Osteoblast (primary cell): Measurements from ENCODE around the gene ASB2. TPM values are rescaled to one million over a fixed set of nuclear protein-coding genes. Genes with fewer than 3 reads are reported as not detected.

ENCODE experiments used
- DNase-seq: peaks from one replicate; pipeline ENCODE4 v3.0.0; 2011; ENCODE audit warnings: low spot score, mixed read lengths; ENCODE audit not compliant: insufficient read length; ENCODE audit errors: missing footprints
- H2AFZ ChIP-seq: 2 replicates; pipeline ENCODE4 v1.6.0; 2011; ENCODE audit warnings: mild to moderate bottlenecking, low read length
- H3K27ac ChIP-seq: 2 replicates; pipeline ENCODE4 v1.5.1; 2011; ENCODE audit warnings: mild to moderate bottlenecking, low read depth, low read length, moderate library complexity
- H3K27me3 ChIP-seq: 2 replicates; pipeline ENCODE4 v1.6.0; 2012; ENCODE audit warnings: mild to moderate bottlenecking, control low read depth, inconsistent platforms, low read length, moderate library complexity; ENCODE audit not compliant: insufficient read depth
- H3K36me3 ChIP-seq: 2 replicates; pipeline ENCODE4 v1.5.1; 2011; ENCODE audit warnings: mild to moderate bottlenecking, low read length, control low read depth, moderate library complexity; ENCODE audit not compliant: insufficient read depth
- H3K4me1 ChIP-seq: 2 replicates; pipeline ENCODE4 v1.5.1; 2011; ENCODE audit warnings: mild to moderate bottlenecking, low read length, control low read depth, moderate library complexity; ENCODE audit not compliant: insufficient read depth
- H3K4me2 ChIP-seq: 2 replicates; pipeline ENCODE4 v1.6.0; 2011; ENCODE audit warnings: mild to moderate bottlenecking, low read length; ENCODE audit not compliant: insufficient read depth
- H3K4me3 ChIP-seq: fragments of 200-600 bp; sonication (generic); 3 replicates; pipeline ENCODE4 v1.5.1; 2012; ENCODE audit warnings: mild to moderate bottlenecking, low read length, inconsistent platforms; ENCODE audit not compliant: insufficient read depth
- H3K79me2 ChIP-seq: 2 replicates; pipeline ENCODE4 v1.6.0; 2012; ENCODE audit warnings: mild to moderate bottlenecking, low read length, control low read depth, inconsistent platforms; ENCODE audit not compliant: insufficient read depth
- H3K9me3 ChIP-seq: 2 replicates; pipeline ENCODE4 v1.5.1; 2011; ENCODE audit warnings: low read depth, low read length, control low read depth
- H4K20me1 ChIP-seq: 2 replicates; pipeline ENCODE4 v1.6.0; 2012; ENCODE audit warnings: mild to moderate bottlenecking, low read length, control low read depth; ENCODE audit not compliant: insufficient read depth
- total RNA-seq: library from RNA; depleted of rRNA; stranded (reverse); fragments of >200 nt; gene quantifications from 2 replicates; pipeline ENCODE4 v1.2.3, GENCODE V29; 2012
- TF ChIP-seq, protein P1 (sequence below): IDR thresholded peaks from 2 replicates; pipeline ENCODE4 v1.5.1; 2011; ENCODE audit warnings: mild to moderate bottlenecking, low read depth, low read length, moderate library complexity; ENCODE audit errors: extremely low read depth

ASB2 gene
- total RNA-seq, 1 donor, result 1.1 TPM

DNA sequence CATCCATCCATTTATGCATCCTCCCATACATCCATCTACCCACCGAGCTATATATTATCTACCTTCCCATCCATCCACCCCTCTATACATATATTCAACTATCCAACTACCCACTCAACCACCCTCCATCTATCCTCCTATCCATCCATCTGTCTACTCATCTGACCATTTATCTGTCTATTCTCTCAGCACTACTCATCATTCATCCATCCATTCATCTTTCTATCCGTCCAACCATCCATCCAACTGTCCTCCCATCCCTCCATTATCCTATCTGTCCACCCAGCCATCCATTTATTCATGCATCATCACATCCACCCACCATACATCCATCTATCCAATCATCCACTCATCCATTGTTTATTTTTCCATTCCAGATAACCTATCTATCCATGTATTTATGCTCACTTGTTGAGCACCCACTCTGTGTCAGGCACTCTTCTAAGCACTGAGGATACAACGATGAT, 11.5 kb downstream of the ASB2 start:
- Histone ChIP-seq H3K36me3 (no peaks in the 10 kb centered on the region), H4K20me1 (no peaks in the 10 kb centered on the region), H2AFZ (no peak overlapping the region), H3K9me3 (no peaks in the 10 kb centered on the region), H3K4me2 (no peak overlapping the region), H3K79me2 (no peaks in the 10 kb centered on the region), H3K27me3 (no peaks in the 10 kb centered on the region), H3K27ac (peak overlapping the region; percentile 69), H3K4me1 (peaks cover 15% of the 10 kb centered on the region), H3K4me3 (no peak overlapping the region)
- TF ChIP-seq, protein P1, sequence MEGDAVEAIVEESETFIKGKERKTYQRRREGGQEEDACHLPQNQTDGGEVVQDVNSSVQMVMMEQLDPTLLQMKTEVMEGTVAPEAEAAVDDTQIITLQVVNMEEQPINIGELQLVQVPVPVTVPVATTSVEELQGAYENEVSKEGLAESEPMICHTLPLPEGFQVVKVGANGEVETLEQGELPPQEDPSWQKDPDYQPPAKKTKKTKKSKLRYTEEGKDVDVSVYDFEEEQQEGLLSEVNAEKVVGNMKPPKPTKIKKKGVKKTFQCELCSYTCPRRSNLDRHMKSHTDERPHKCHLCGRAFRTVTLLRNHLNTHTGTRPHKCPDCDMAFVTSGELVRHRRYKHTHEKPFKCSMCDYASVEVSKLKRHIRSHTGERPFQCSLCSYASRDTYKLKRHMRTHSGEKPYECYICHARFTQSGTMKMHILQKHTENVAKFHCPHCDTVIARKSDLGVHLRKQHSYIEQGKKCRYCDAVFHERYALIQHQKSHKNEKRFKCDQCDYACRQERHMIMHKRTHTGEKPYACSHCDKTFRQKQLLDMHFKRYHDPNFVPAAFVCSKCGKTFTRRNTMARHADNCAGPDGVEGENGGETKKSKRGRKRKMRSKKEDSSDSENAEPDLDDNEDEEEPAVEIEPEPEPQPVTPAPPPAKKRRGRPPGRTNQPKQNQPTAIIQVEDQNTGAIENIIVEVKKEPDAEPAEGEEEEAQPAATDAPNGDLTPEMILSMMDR, result no peak
- DNase-seq, result no peak

DNA sequence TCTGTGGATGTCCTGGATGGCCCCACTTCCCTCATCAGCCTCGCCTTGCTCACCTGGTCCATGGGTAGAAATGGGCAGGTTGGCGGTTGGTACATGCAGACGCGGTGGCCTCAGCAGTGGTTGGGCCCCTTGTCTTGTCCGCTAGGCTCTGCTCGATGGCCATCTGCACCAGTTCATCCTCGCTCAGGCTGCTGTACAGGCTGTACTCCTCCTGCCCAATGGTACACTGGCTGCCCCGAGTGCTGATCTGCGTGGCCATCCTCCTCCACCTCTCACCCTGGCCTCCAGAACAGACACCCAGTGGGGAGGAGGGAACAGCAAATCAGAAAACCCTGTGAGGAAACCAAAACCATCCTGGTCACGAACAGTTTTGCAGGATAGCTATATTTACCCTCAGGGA, 12.1 kb downstream of the ASB2 start:
- H3K27me3 ChIP-seq, result no peaks in the 10 kb centered on the region
- no peak for DNase-seq
- TF ChIP-seq, protein P1, result no peak
- no peak overlapping the region for H3K27ac ChIP-seq
- no peaks in the 10 kb centered on the region for H3K79me2 ChIP-seq
- no peaks in the 10 kb centered on the region for H4K20me1 ChIP-seq
- H3K36me3 ChIP-seq, result no peaks in the 10 kb centered on the region
- H3K4me1 ChIP-seq, result peaks cover 19% of the 10 kb centered on the region
- no peaks in the 10 kb centered on the region for H3K9me3 ChIP-seq
- no peak overlapping the region for H3K4me2 ChIP-seq
- H3K4me3 ChIP-seq, result no peak overlapping the region
- H2AFZ ChIP-seq, result no peak overlapping the region

GRCh38 chr14:93963692-93964091, 12.7 kb downstream of the ASB2 start:
- Histone ChIP-seq H3K4me3 (no peak overlapping the region), H2AFZ (no peak overlapping the region), H4K20me1 (no peaks in the 10 kb centered on the region), H3K4me1 (peaks cover 25% of the 10 kb centered on the region), H3K27me3 (no peaks in the 10 kb centered on the region), H3K27ac (no peak overlapping the region), H3K4me2 (no peak overlapping the region), H3K79me2 (no peaks in the 10 kb centered on the region), H3K36me3 (no peaks in the 10 kb centered on the region), H3K9me3 (no peaks in the 10 kb centered on the region)
- no peak for DNase-seq
- TF ChIP-seq, protein P1, result no peak

- TF ChIP-seq, protein P1, result no peak
- Histone ChIP-seq H3K27ac (no peak overlapping the region), H3K4me1 (peaks cover 25% of the 10 kb centered on the region), H3K4me2 (no peak overlapping the region), H2AFZ (no peak overlapping the region), H3K4me3 (no peak overlapping the region), H4K20me1 (no peaks in the 10 kb centered on the region), H3K79me2 (no peaks in the 10 kb centered on the region), H3K9me3 (no peaks in the 10 kb centered on the region), H3K27me3 (no peaks in the 10 kb centered on the region), H3K36me3 (no peaks in the 10 kb centered on the region)
- DNase-seq, result peak; percentile 70
Measured at GRCh38 chr14:93962701-93963601, 13.4 kb downstream of the ASB2 start.
